ENCODE data around the gene MIAT.
"Not testable (repeated sequence)": the region's sequence is repeated elsewhere in the genome, so short reads cannot be mapped to it uniquely, and the experiment has no call there.

- TF ChIP-seq POLR2A, CTCF (IDR thresholded peaks at IDR 0.05): not testable (repeated sequence)
Observed at GRCh38 chr22:26705379-26705778, 48.0 kb downstream of the MIAT start.

All from tibial nerve (tissue), 3 donors.